ENCODE data around the gene GIPC2. TPM values are rescaled to one million over a fixed set of nuclear protein-coding genes. Genes with fewer than 3 reads are reported as not detected.

GIPC2 gene
- total and polyA plus RNA-seq, 2 donors (not counting 1 experiment from before 2014, with no cell fraction given) = not detected

DNA sequence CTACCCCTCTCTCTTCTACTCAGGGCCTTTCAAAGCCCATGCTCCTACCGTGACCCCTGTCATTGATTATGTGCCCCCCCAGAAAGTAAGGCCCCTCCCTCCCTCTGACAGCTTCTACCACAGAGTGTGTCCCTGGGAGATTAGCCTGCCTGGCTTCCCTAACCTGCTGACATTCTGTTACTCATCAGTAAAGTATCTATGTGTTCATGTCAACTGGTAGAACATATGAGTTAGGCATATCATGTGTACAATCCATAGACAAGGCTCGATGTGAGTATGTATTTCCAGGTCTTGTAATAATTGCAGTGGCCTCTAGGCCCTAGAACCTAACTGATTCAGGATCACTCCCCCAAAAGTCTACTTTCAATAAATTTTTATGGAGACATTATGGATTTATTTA lies 120.0 kb downstream of the GIPC2 start:
- Histone ChIP-seq H3K4me1 (ENCODE audit: control insufficient read depth in 2 of 2, insufficient read depth in 2 of 2, low read length in 2 of 2) (no peaks in the 10 kb centered on the region), H3K9ac (ENCODE audit: low read length) (no peak overlapping the region), H3K36me3 (replicated peaks in 1 of 2; ENCODE audit: control extremely low read depth in 1 of 2, control insufficient read depth in 1 of 2, extremely low read depth in 1 of 2, insufficient read depth in 2 of 2, low read length in 1 of 2) (no peaks in the 10 kb centered on the region), H2AFZ (ENCODE audit: insufficient read depth, low read depth, low read length, poor library complexity, severe bottlenecking) (no peak overlapping the region), H3K4me2 (replicated peaks; ENCODE audit: low read depth, low read length, poor library complexity, severe bottlenecking) (no peak overlapping the region), H3K4me3 (ENCODE audit: control extremely low read depth in 1 of 5, extremely low read depth in 1 of 5, insufficient read depth in 1 of 5, low read depth in 2 of 5, low read length in 4 of 5) (no peak overlapping the region), H3K9me3 (ENCODE audit: control extremely low read depth in 1 of 3, control insufficient read depth in 2 of 3, insufficient read depth in 1 of 3, low read length in 2 of 3) (no peaks in the 10 kb centered on the region), H3K27ac (ENCODE audit: low read length in 2 of 2) (no peak overlapping the region), H4K20me1 (ENCODE audit: control insufficient read depth, insufficient read depth, low read length, poor library complexity, severe bottlenecking) (no peaks in the 10 kb centered on the region), H3K79me2 (ENCODE audit: control insufficient read depth, insufficient read depth, low read length) (no peaks in the 10 kb centered on the region), H3K27me3 (replicated peaks in 1 of 4; ENCODE audit: control extremely low read depth in 1 of 4, control insufficient read depth in 3 of 4, insufficient read depth in 4 of 4, low read length in 3 of 4) (no peaks in the 10 kb centered on the region)
- intact Hi-C loops (cut with micrococcal nuclease) = no loop called here
- TF ChIP-seq, protein P1, sequence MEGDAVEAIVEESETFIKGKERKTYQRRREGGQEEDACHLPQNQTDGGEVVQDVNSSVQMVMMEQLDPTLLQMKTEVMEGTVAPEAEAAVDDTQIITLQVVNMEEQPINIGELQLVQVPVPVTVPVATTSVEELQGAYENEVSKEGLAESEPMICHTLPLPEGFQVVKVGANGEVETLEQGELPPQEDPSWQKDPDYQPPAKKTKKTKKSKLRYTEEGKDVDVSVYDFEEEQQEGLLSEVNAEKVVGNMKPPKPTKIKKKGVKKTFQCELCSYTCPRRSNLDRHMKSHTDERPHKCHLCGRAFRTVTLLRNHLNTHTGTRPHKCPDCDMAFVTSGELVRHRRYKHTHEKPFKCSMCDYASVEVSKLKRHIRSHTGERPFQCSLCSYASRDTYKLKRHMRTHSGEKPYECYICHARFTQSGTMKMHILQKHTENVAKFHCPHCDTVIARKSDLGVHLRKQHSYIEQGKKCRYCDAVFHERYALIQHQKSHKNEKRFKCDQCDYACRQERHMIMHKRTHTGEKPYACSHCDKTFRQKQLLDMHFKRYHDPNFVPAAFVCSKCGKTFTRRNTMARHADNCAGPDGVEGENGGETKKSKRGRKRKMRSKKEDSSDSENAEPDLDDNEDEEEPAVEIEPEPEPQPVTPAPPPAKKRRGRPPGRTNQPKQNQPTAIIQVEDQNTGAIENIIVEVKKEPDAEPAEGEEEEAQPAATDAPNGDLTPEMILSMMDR (IDR thresholded peaks at IDR 0.05) = no peak
- TF ChIP-seq EZH2 (IDR thresholded peaks at IDR 0.05; ENCODE audit: borderline replicate concordance, insufficient read depth, low read depth, low read length, poor library complexity, severe bottlenecking) = no peak
- peaks cover 3% of the 10 kb centered on the region for H3K27me3 Mint-ChIP-seq
- no peak overlapping the region for H3K4me3 Mint-ChIP-seq
- WGBS (ENCODE audit: insufficient coverage) = no CpG with 5 or more reads among the region's 2 CpGs
- ATAC-seq (ENCODE audit: low read depth) (no peak), DNase-seq (no peak)
- no peak overlapping the region for H3K27ac Mint-ChIP-seq
- no peaks in the 10 kb centered on the region for H3K4me1 Mint-ChIP-seq
- ChIA-PET POLR2A (no interaction called here), CTCF (no interaction called here)
- H3K9me3 Mint-ChIP-seq (ENCODE audit: insufficient read depth) = no peaks in the 10 kb centered on the region

DNA sequence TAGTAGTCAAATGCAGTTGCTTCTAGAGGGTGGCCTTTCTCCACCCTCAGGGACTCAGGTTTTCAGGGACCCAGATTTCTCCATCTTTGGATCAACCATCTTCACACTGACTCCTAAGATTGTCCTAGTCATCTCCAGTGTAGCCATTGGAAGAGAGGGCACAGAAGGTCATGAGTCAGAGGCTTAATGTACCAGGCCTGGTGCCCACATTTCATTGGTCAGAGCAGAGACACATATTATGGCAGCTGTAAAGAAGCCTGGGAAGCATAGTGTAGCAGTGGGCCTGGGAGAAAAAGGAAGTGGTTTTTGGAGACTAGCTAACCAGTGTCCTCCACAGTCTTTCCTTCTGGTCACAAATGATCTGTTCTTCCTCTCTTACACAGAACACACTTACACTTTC lies 122.5 kb downstream of the GIPC2 start:
- no peak overlapping the region for H3K27ac ChIP-seq (ENCODE audit: low read length in 2 of 2)
- H3K4me3 Mint-ChIP-seq = no peak overlapping the region
- H3K4me2 ChIP-seq (replicated peaks; ENCODE audit: low read depth, low read length, poor library complexity, severe bottlenecking) = no peak overlapping the region
- no peaks in the 10 kb centered on the region for H3K4me1 Mint-ChIP-seq
- H3K9me3 ChIP-seq (ENCODE audit: control extremely low read depth in 1 of 3, control insufficient read depth in 2 of 3, insufficient read depth in 1 of 3, low read length in 2 of 3) = peaks cover 0 to 2% (median 0%) of the 10 kb centered on the region in 3 donors
- H3K27me3 Mint-ChIP-seq = peaks cover 6% of the 10 kb centered on the region
- no peaks in the 10 kb centered on the region for H4K20me1 ChIP-seq (ENCODE audit: control insufficient read depth, insufficient read depth, low read length, poor library complexity, severe bottlenecking)
- no peak overlapping the region for H3K27ac Mint-ChIP-seq
- no peaks in the 10 kb centered on the region for H3K9me3 Mint-ChIP-seq (ENCODE audit: insufficient read depth)
- DNase-seq (no peak), ATAC-seq (ENCODE audit: low read depth) (no peak)
- ChIA-PET POLR2A (no interaction called here), CTCF (interaction anchor here (0.6 kb wide), 1 partner anchor 1197 kb away, joined by 3 read pairs; no protein-coding TSS in a partner anchor)
- no peak overlapping the region for H2AFZ ChIP-seq (ENCODE audit: insufficient read depth, low read depth, low read length, poor library complexity, severe bottlenecking)
- no peaks in the 10 kb centered on the region for H3K79me2 ChIP-seq (ENCODE audit: control insufficient read depth, insufficient read depth, low read length)
- H3K9ac ChIP-seq (ENCODE audit: low read length) = no peak overlapping the region
- H3K27me3 ChIP-seq (replicated peaks in 1 of 4; ENCODE audit: control extremely low read depth in 1 of 4, control insufficient read depth in 3 of 4, insufficient read depth in 4 of 4, low read length in 3 of 4) = no peaks in the 10 kb centered on the region
- H3K36me3 ChIP-seq (replicated peaks in 1 of 2; ENCODE audit: control extremely low read depth in 1 of 2, control insufficient read depth in 1 of 2, extremely low read depth in 1 of 2, insufficient read depth in 2 of 2, low read length in 1 of 2) = no peaks in the 10 kb centered on the region
- intact Hi-C loops (cut with micrococcal nuclease) = no loop called here
- no peaks in the 10 kb centered on the region for H3K4me1 ChIP-seq (ENCODE audit: control insufficient read depth in 2 of 2, insufficient read depth in 2 of 2, low read length in 2 of 2)
- H3K4me3 ChIP-seq (ENCODE audit: control extremely low read depth in 1 of 5, extremely low read depth in 1 of 5, insufficient read depth in 1 of 5, low read depth in 2 of 5, low read length in 4 of 5) = no peak overlapping the region
- TF ChIP-seq, protein P1 (IDR thresholded peaks at IDR 0.05) = no peak
- TF ChIP-seq EZH2 (IDR thresholded peaks at IDR 0.05; ENCODE audit: borderline replicate concordance, insufficient read depth, low read depth, low read length, poor library complexity, severe bottlenecking) = no peak

All from B cell (primary cell).